Panc1 (cell line): Measurements from ENCODE around the gene PTTG1.

Experiments
- POLR2AphosphoS5 ChIP-seq: IDR thresholded peaks from 2 replicates; pipeline ENCODE4 v1.6.1; 2012; ENCODE audit warnings: mild to moderate bottlenecking, low read depth, low read length, moderate library complexity
- SIN3A ChIP-seq: IDR thresholded peaks from 2 replicates; pipeline ENCODE4 v1.6.1; 2012; ENCODE audit warnings: low read depth, mild to moderate bottlenecking, low read length, moderate library complexity, borderline replicate concordance; ENCODE audit not compliant: insufficient read depth
- TCF7L2 ChIP-seq: IDR thresholded peaks from 2 replicates; pipeline ENCODE4 v1.6.1; 2011; ENCODE audit warnings: mild to moderate bottlenecking, low read depth, low read length, inconsistent platforms
- TF ChIP-seq, protein P1 (sequence below): fragments of 450-650 bp; IDR thresholded peaks from 2 replicates; pipeline ENCODE4 v1.5.1; 2017; ENCODE audit warnings: mild to moderate bottlenecking
- TF ChIP-seq, protein P2 (sequence below), 2 experiments: IDR thresholded peaks; 2 replicates each; pipeline ENCODE4 v1.6.1; 2011 to 2012; ENCODE audit warnings: low read depth in 2 of 2, control low read depth in 1 of 2, low read length in 1 of 2, mild to moderate bottlenecking in 1 of 2, moderate library complexity in 1 of 2; ENCODE audit not compliant: insufficient read depth in 1 of 2

DNA sequence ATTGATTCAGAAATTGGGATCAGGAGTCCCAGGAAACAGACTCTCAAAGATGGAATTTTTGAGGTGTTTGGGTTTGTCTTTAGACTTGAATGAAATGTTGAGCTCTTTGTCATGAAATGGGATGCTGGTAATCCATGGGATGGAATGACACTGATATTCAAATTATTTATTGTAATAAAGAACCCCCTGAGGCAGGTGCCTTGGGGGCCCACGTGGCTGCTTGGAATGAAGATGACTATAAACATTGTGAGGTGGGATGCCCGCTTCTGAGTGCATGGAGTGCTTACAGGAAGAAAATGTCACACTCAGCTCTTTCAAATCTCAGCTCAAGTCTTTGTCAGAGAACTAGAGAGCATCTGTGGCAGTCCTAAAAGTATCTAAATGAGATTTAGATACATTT, 41.6 kb upstream of the PTTG1 start:
- TF ChIP-seq, protein P1, sequence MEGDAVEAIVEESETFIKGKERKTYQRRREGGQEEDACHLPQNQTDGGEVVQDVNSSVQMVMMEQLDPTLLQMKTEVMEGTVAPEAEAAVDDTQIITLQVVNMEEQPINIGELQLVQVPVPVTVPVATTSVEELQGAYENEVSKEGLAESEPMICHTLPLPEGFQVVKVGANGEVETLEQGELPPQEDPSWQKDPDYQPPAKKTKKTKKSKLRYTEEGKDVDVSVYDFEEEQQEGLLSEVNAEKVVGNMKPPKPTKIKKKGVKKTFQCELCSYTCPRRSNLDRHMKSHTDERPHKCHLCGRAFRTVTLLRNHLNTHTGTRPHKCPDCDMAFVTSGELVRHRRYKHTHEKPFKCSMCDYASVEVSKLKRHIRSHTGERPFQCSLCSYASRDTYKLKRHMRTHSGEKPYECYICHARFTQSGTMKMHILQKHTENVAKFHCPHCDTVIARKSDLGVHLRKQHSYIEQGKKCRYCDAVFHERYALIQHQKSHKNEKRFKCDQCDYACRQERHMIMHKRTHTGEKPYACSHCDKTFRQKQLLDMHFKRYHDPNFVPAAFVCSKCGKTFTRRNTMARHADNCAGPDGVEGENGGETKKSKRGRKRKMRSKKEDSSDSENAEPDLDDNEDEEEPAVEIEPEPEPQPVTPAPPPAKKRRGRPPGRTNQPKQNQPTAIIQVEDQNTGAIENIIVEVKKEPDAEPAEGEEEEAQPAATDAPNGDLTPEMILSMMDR, result no peak
- TF ChIP-seq POLR2AphosphoS5, result no peak
- TF ChIP-seq, protein P2, sequence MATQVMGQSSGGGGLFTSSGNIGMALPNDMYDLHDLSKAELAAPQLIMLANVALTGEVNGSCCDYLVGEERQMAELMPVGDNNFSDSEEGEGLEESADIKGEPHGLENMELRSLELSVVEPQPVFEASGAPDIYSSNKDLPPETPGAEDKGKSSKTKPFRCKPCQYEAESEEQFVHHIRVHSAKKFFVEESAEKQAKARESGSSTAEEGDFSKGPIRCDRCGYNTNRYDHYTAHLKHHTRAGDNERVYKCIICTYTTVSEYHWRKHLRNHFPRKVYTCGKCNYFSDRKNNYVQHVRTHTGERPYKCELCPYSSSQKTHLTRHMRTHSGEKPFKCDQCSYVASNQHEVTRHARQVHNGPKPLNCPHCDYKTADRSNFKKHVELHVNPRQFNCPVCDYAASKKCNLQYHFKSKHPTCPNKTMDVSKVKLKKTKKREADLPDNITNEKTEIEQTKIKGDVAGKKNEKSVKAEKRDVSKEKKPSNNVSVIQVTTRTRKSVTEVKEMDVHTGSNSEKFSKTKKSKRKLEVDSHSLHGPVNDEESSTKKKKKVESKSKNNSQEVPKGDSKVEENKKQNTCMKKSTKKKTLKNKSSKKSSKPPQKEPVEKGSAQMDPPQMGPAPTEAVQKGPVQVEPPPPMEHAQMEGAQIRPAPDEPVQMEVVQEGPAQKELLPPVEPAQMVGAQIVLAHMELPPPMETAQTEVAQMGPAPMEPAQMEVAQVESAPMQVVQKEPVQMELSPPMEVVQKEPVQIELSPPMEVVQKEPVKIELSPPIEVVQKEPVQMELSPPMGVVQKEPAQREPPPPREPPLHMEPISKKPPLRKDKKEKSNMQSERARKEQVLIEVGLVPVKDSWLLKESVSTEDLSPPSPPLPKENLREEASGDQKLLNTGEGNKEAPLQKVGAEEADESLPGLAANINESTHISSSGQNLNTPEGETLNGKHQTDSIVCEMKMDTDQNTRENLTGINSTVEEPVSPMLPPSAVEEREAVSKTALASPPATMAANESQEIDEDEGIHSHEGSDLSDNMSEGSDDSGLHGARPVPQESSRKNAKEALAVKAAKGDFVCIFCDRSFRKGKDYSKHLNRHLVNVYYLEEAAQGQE (IDR thresholded peaks at IDR 0.05; ENCODE audit: insufficient read depth in 1 of 2, low read depth in 2 of 2, low read length in 1 of 2), result no peak
- TF ChIP-seq SIN3A, result no peak
- TF ChIP-seq TCF7L2, result no peak
